ENCODE results near the gene TTC22.
A peak's percentile ranks its signal among the peaks of the same experiment; 100 is the strongest.
"Not testable (repeated sequence)": the region's sequence is repeated elsewhere in the genome, so short reads cannot be mapped to it uniquely, and the experiment has no call there.

The TTC22 gene

GRCh38 chr1:54792686-54793282 is 8.3 kb downstream of the TTC22 start:
- no peak overlapping the region for H3K27ac Mint-ChIP-seq

GRCh38 chr1:54791880-54792522 is 9.1 kb downstream of the TTC22 start:
- Mint-ChIP-seq H3K4me1 (peaks cover 2% of the 10 kb centered on the region), H3K9me3 (no peaks in the 10 kb centered on the region), H3K36me3 (ENCODE audit: low read depth) (peaks cover 4% of the 10 kb centered on the region), H3K4me3 (no peak overlapping the region), H3K27me3 (no peaks in the 10 kb centered on the region), H3K27ac (no peak overlapping the region)
- ATAC-seq (no peak), DNase-seq (peak; percentile 65)

More at GRCh38 chr1:54792686-54793282, 8.3 kb downstream of the TTC22 start:
- no peaks in the 10 kb centered on the region for H3K9me3 Mint-ChIP-seq
- peaks cover 4% of the 10 kb centered on the region for H3K36me3 Mint-ChIP-seq (ENCODE audit: low read depth)
- ATAC-seq, result no peak
- H3K4me3 Mint-ChIP-seq, result no peak overlapping the region
- no peak for DNase-seq
- peaks cover 3% of the 10 kb centered on the region for H3K4me1 Mint-ChIP-seq
- no peaks in the 10 kb centered on the region for H3K27me3 Mint-ChIP-seq

- no peaks in the 10 kb centered on the region for H3K4me1 Mint-ChIP-seq
- H3K4me3 Mint-ChIP-seq, result no peak overlapping the region
Measured at GRCh38 chr1:54788459-54788858, 12.7 kb downstream of the TTC22 start.

GRCh38 chr1:54787604-54788003 is 13.5 kb downstream of the TTC22 start:
- Mint-ChIP-seq H3K36me3 (ENCODE audit: low read depth) (peaks cover 4% of the 10 kb centered on the region), H3K27me3 (no peaks in the 10 kb centered on the region), H3K4me3 (no peak overlapping the region), H3K9me3 (no peaks in the 10 kb centered on the region), H3K4me1 (no peaks in the 10 kb centered on the region), H3K27ac (no peak overlapping the region)
- ATAC-seq, result no peak
- no peak for DNase-seq

More at GRCh38 chr1:54788459-54788858, 12.7 kb downstream of the TTC22 start:
- DNase-seq, result no peak
- ATAC-seq, result no peak
- Mint-ChIP-seq H3K27ac (no peak overlapping the region), H3K27me3 (no peaks in the 10 kb centered on the region), H3K36me3 (ENCODE audit: low read depth) (peaks cover 4% of the 10 kb centered on the region), H3K9me3 (no peaks in the 10 kb centered on the region)

GRCh38 chr1:54786778-54787177 is 14.3 kb downstream of the TTC22 start:
- Mint-ChIP-seq H3K27me3 (no peaks in the 10 kb centered on the region), H3K4me1 (no peaks in the 10 kb centered on the region), H3K4me3 (no peak overlapping the region), H3K9me3 (no peaks in the 10 kb centered on the region), H3K27ac (no peak overlapping the region), H3K36me3 (ENCODE audit: low read depth) (peaks cover 2% of the 10 kb centered on the region)
- no peak for DNase-seq
- ATAC-seq, result no peak

- no peak overlapping the region for H3K27ac Mint-ChIP-seq
- DNase-seq (no peak), ATAC-seq (no peak)
- no peaks in the 10 kb centered on the region for H3K9me3 Mint-ChIP-seq
- no peaks in the 10 kb centered on the region for H3K27me3 Mint-ChIP-seq
- no peak overlapping the region for H3K4me3 Mint-ChIP-seq
- no peaks in the 10 kb centered on the region for H3K36me3 Mint-ChIP-seq (ENCODE audit: low read depth)
- H3K4me1 Mint-ChIP-seq, result no peaks in the 10 kb centered on the region
Measured at GRCh38 chr1:54784066-54784465, 17.1 kb downstream of the TTC22 start.

- Mint-ChIP-seq H3K9me3 (no peaks in the 10 kb centered on the region), H3K4me1 (no peaks in the 10 kb centered on the region), H3K27me3 (no peaks in the 10 kb centered on the region), H3K4me3 (no peak overlapping the region), H3K36me3 (ENCODE audit: low read depth) (no peaks in the 10 kb centered on the region), H3K27ac (no peak overlapping the region)
- no peak for DNase-seq
- ATAC-seq, result no peak
Measured at GRCh38 chr1:54782588-54782987, 18.5 kb downstream of the TTC22 start.

GRCh38 chr1:54782156-54782555 is 19.0 kb downstream of the TTC22 start:
- no peaks in the 10 kb centered on the region for H3K36me3 Mint-ChIP-seq (ENCODE audit: low read depth)
- no peak overlapping the region for H3K4me3 Mint-ChIP-seq
- H3K27me3 Mint-ChIP-seq, result no peaks in the 10 kb centered on the region
- DNase-seq (no peak), ATAC-seq (no peak)
- H3K9me3 Mint-ChIP-seq, result no peaks in the 10 kb centered on the region
- H3K27ac Mint-ChIP-seq, result no peak overlapping the region
- H3K4me1 Mint-ChIP-seq, result no peaks in the 10 kb centered on the region

- Mint-ChIP-seq H3K4me1 (no peaks in the 10 kb centered on the region), H3K27me3 (no peaks in the 10 kb centered on the region), H3K36me3 (ENCODE audit: low read depth) (no peaks in the 10 kb centered on the region), H3K9me3 (no peaks in the 10 kb centered on the region), H3K27ac (no peak overlapping the region), H3K4me3 (no peak overlapping the region)
- ATAC-seq, result no peak
- DNase-seq, result no peak
Measured at GRCh38 chr1:54781023-54781723, 19.9 kb downstream of the TTC22 start.

GRCh38 chr1:54777431-54777830 is 23.7 kb downstream of the TTC22 start:
- ATAC-seq, result no peak
- no peaks in the 10 kb centered on the region for H3K4me1 Mint-ChIP-seq
- H3K27ac Mint-ChIP-seq, result no peak overlapping the region

GRCh38 chr1:54777011-54777410 is 24.1 kb downstream of the TTC22 start:
- no peak overlapping the region for H3K4me3 Mint-ChIP-seq
- H3K27me3 Mint-ChIP-seq, result no peaks in the 10 kb centered on the region
- no peaks in the 10 kb centered on the region for H3K36me3 Mint-ChIP-seq (ENCODE audit: low read depth)

More at GRCh38 chr1:54777431-54777830, 23.7 kb downstream of the TTC22 start:
- Mint-ChIP-seq H3K9me3 (no peaks in the 10 kb centered on the region), H3K4me3 (no peak overlapping the region), H3K27me3 (no peaks in the 10 kb centered on the region), H3K36me3 (ENCODE audit: low read depth) (no peaks in the 10 kb centered on the region)
- DNase-seq, result no peak

GRCh38 chr1:54775828-54776721 is 25.0 kb downstream of the TTC22 start:
- not testable (repeated sequence) for H3K4me1 Mint-ChIP-seq; H3K4me3 Mint-ChIP-seq; DNase-seq; H3K27me3 Mint-ChIP-seq; ATAC-seq; H3K36me3 Mint-ChIP-seq (ENCODE audit: low read depth); H3K27ac Mint-ChIP-seq; H3K9me3 Mint-ChIP-seq

More at GRCh38 chr1:54777011-54777410, 24.1 kb downstream of the TTC22 start:
- DNase-seq (no peak), ATAC-seq (no peak)
- no peak overlapping the region for H3K27ac Mint-ChIP-seq
- H3K4me1 Mint-ChIP-seq, result no peaks in the 10 kb centered on the region
- H3K9me3 Mint-ChIP-seq, result no peaks in the 10 kb centered on the region

- Mint-ChIP-seq H3K27me3 (no peaks in the 10 kb centered on the region), H3K4me1 (no peaks in the 10 kb centered on the region), H3K4me3 (no peak overlapping the region), H3K9me3 (no peaks in the 10 kb centered on the region), H3K27ac (no peak overlapping the region), H3K36me3 (ENCODE audit: low read depth) (no peaks in the 10 kb centered on the region)
- no peak for ATAC-seq
- DNase-seq, result peak; percentile 14
Measured at GRCh38 chr1:54774820-54775498, 26.2 kb downstream of the TTC22 start.

- DNase-seq (no peak), ATAC-seq (no peak)
- Mint-ChIP-seq H3K36me3 (ENCODE audit: low read depth) (no peaks in the 10 kb centered on the region), H3K4me3 (no peak overlapping the region), H3K27ac (no peak overlapping the region), H3K9me3 (no peaks in the 10 kb centered on the region), H3K4me1 (no peaks in the 10 kb centered on the region), H3K27me3 (no peaks in the 10 kb centered on the region)
Measured at GRCh38 chr1:54772951-54773350, 28.2 kb downstream of the TTC22 start.
